ENCODE results near the gene SCO2.

GRCh38 chr22:50525104-50525857, at the start of gene SCO2:
- peak; percentile 90 to 98 (median 91) for TF ChIP-seq POLR2AphosphoS5 (IDR thresholded peaks at IDR 0.05)
- peak in 4 of 5 experiments; percentile 24 to 56 (median 42) for TF ChIP-seq CTCF (IDR thresholded peaks at IDR 0.05)
- peak; percentile 90 for TF ChIP-seq POLR2A (IDR thresholded peaks at IDR 0.05)

All from transverse colon (tissue), 4 donors.